HEK293 (cell line): ENCODE results near the gene CCNA2.

Experiments
- CTCF ChIA-PET: fragments of 350-600 bp; formaldehyde crosslinking; extraction: SDS; loops from one replicate; lab custom pipeline; 2021; ENCODE audit warnings: antibody characterized with exemption; lab: Yijun Ruan, JAX
- POLR2A ChIA-PET: fragments of 300-600 bp; formaldehyde crosslinking; extraction: SDS; loops from one replicate; lab custom pipeline; 2020; ENCODE audit warnings: antibody characterized with exemption, inconsistent platforms; lab: Yijun Ruan, JAX
- H3K27ac ChIP-seq: fragments of 200-500 bp; sonication (Bioruptor generic); 2 replicates; pipeline ENCODE4 v1.5.1; 2014; ENCODE audit warnings: low read depth, low read length, control low read depth, inconsistent platforms; ENCODE audit errors: extremely low read depth
- H3K36me3 ChIP-seq, 2 experiments: fragments of 200-500 bp in 1 of 2; sonication (Bioruptor generic) in 1 of 2; 1 replicate in 1 of 2; 2 replicates in 1 of 2; pipeline ENCODE4 v1.5.1; 2014 to 2017; ENCODE audit warnings: inconsistent platforms in 2 of 2, low read length in 2 of 2; ENCODE audit not compliant: control insufficient read depth in 2 of 2, insufficient read depth in 1 of 2
- H3K4me1 ChIP-seq: fragments of 200-500 bp; sonication (Bioruptor generic); 2 replicates; pipeline ENCODE4 v1.5.1; 2014; ENCODE audit warnings: mild to moderate bottlenecking, low read length, inconsistent platforms; ENCODE audit not compliant: control insufficient read depth, insufficient read depth
- H3K4me3 ChIP-seq: 2 replicates; pipeline ENCODE4 v1.5.1; 2011; ENCODE audit warnings: low read depth, mild to moderate bottlenecking, control low read depth, low read length, moderate library complexity
- H3K9me3 ChIP-seq: fragments of 200-500 bp; sonication (Bioruptor generic); 2 replicates; pipeline ENCODE4 v1.5.1; 2014; ENCODE audit warnings: low read depth, low read length, inconsistent platforms; ENCODE audit not compliant: control insufficient read depth, insufficient read depth
- BCL11A ChIP-seq: fragments of 450-650 bp; formaldehyde crosslinking; IDR thresholded peaks from 2 replicates; pipeline ENCODE4 v1.5.1; 2016; ENCODE audit warnings: low read depth, missing biosample characterization, missing genetic modification characterization
- OVOL3 ChIP-seq: fragments of 450-650 bp; formaldehyde crosslinking; IDR thresholded peaks from 2 replicates; pipeline ENCODE4 v1.5.1; 2016; ENCODE audit warnings: missing biosample characterization, missing genetic modification characterization
- RBAK ChIP-seq: fragments of 450-650 bp; formaldehyde crosslinking; IDR thresholded peaks from 2 replicates; pipeline ENCODE4 v1.5.1; 2016; ENCODE audit warnings: missing biosample characterization, missing genetic modification characterization
- SALL2 ChIP-seq: fragments of 450-650 bp; formaldehyde crosslinking; IDR thresholded peaks from 2 replicates; pipeline ENCODE4 v1.5.0; 2017; ENCODE audit warnings: missing biosample characterization, mild to moderate bottlenecking, missing genetic modification characterization, borderline replicate concordance
- SETDB1 ChIP-seq: IDR thresholded peaks from one replicate; pipeline ENCODE4 v1.6.1; 2017; ENCODE audit warnings: mild to moderate bottlenecking, low read length, moderate library complexity, mixed read lengths; ENCODE audit not compliant: insufficient read length
- ZBTB17 ChIP-seq: fragments of 450-650 bp; formaldehyde crosslinking; IDR thresholded peaks from 2 replicates; pipeline ENCODE4 v1.5.1; 2016; ENCODE audit warnings: missing biosample characterization, missing genetic modification characterization
- ZFP69B ChIP-seq: fragments of 450-650 bp; formaldehyde crosslinking; IDR thresholded peaks from 2 replicates; pipeline ENCODE4 v1.5.1; 2016; ENCODE audit warnings: missing biosample characterization, missing genetic modification characterization
- ZIC2 ChIP-seq: fragments of 450-650 bp; formaldehyde crosslinking; IDR thresholded peaks from 2 replicates; pipeline ENCODE4 v1.5.1; 2016; ENCODE audit warnings: missing biosample characterization, missing genetic modification characterization
- ZNF140 ChIP-seq: fragments of 450-650 bp; formaldehyde crosslinking; IDR thresholded peaks from 2 replicates; pipeline ENCODE4 v1.5.1; 2016; ENCODE audit warnings: missing biosample characterization, missing genetic modification characterization
- ZNF2 ChIP-seq: fragments of 450-650 bp; formaldehyde crosslinking; IDR thresholded peaks from 2 replicates; pipeline ENCODE4 v1.5.1; 2016; ENCODE audit warnings: missing biosample characterization, missing genetic modification characterization
- ZNF214 ChIP-seq: fragments of 450-650 bp; formaldehyde crosslinking; IDR thresholded peaks from 2 replicates; pipeline ENCODE4 v1.5.1; 2017; ENCODE audit warnings: missing biosample characterization, mild to moderate bottlenecking, missing genetic modification characterization, borderline replicate concordance
- ZNF221 ChIP-seq: fragments of 450-650 bp; formaldehyde crosslinking; IDR thresholded peaks from 2 replicates; pipeline ENCODE4 v1.5.1; 2017; ENCODE audit warnings: missing biosample characterization, missing genetic modification characterization, borderline replicate concordance
- ZNF266 ChIP-seq: fragments of 450-650 bp; formaldehyde crosslinking; IDR thresholded peaks from 2 replicates; pipeline ENCODE4 v1.5.1; 2016; ENCODE audit warnings: missing biosample characterization, missing genetic modification characterization, low read depth
- ZNF324 ChIP-seq: fragments of 450-650 bp; formaldehyde crosslinking; IDR thresholded peaks from 2 replicates; pipeline ENCODE4 v1.5.1; 2016; ENCODE audit warnings: missing biosample characterization, missing genetic modification characterization
- ZNF341 ChIP-seq: fragments of 450-650 bp; formaldehyde crosslinking; IDR thresholded peaks from 2 replicates; pipeline ENCODE4; 2016; ENCODE audit warnings: low read depth, missing biosample characterization, missing genetic modification characterization
- ZNF354C ChIP-seq: fragments of 450-650 bp; formaldehyde crosslinking; IDR thresholded peaks from 2 replicates; pipeline ENCODE4 v1.5.1; 2016; ENCODE audit warnings: missing biosample characterization, missing genetic modification characterization, low read depth, borderline replicate concordance
- ZNF664 ChIP-seq: fragments of 450-650 bp; formaldehyde crosslinking; IDR thresholded peaks from 2 replicates; pipeline ENCODE4 v1.5.1; 2016; ENCODE audit warnings: missing biosample characterization, missing genetic modification characterization
- ZNF747 ChIP-seq: fragments of 450-650 bp; formaldehyde crosslinking; IDR thresholded peaks from 2 replicates; pipeline ENCODE4 v1.5.1; 2016; ENCODE audit warnings: missing biosample characterization, missing genetic modification characterization
- TF ChIP-seq, protein P1 (sequence below): fragments of 450-650 bp; formaldehyde crosslinking; IDR thresholded peaks from 2 replicates; pipeline ENCODE4 v1.5.1; 2017; ENCODE audit warnings: missing biosample characterization, missing genetic modification characterization
- TF ChIP-seq, protein P2 (sequence below): fragments of 450-650 bp; formaldehyde crosslinking; IDR thresholded peaks from 2 replicates; pipeline ENCODE4 v1.5.1; 2016; ENCODE audit warnings: missing biosample characterization, missing genetic modification characterization
- TF ChIP-seq, protein P3 (sequence below): fragments of 450-650 bp; formaldehyde crosslinking; IDR thresholded peaks from 2 replicates; pipeline ENCODE4 v1.5.1; 2016; ENCODE audit warnings: missing biosample characterization, missing genetic modification characterization, borderline replicate concordance

The CCNA2 gene

DNA sequence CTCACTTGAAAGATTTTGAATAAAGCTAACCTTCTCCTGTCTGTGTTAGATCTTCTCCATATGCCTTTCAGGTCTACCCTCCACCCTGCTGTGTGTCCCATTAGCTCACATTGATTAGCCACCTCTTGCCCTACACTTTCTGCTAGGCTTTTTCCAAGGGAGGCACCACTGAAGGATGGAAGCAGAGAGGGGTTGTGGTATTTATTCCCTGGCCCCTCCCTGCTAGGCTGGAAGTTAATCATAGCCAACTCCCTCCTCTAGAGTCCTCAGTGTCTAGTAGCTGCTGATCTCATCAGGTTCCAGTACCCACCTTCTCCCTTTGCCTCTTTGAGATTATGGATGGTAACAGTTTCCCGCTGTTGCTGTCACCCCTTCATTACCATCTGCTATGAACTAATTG, 49.8 kb downstream of the CCNA2 start:
- no peaks in the 10 kb centered on the region for H3K4me1 ChIP-seq
- H3K36me3 ChIP-seq, result no peaks in the 10 kb centered on the region
- ChIA-PET CTCF (no interaction called here), POLR2A (no interaction called here)
- H3K9me3 ChIP-seq, result no peaks in the 10 kb centered on the region
- no peak overlapping the region for H3K27ac ChIP-seq
- H3K4me3 ChIP-seq, result no peak overlapping the region
- TF ChIP-seq ZBTB17, result peak; percentile 49; the same call in 1 of the 2 replicates
- TF ChIP-seq ZNF341 (tag by site-specific recombination), result 0 out of 2 replicates have a peak, but pooled peaks have one; percentile 16
- TF ChIP-seq ZNF747 (tag by site-specific recombination), result no peak
- TF ChIP-seq SETDB1, result no peak

DNA sequence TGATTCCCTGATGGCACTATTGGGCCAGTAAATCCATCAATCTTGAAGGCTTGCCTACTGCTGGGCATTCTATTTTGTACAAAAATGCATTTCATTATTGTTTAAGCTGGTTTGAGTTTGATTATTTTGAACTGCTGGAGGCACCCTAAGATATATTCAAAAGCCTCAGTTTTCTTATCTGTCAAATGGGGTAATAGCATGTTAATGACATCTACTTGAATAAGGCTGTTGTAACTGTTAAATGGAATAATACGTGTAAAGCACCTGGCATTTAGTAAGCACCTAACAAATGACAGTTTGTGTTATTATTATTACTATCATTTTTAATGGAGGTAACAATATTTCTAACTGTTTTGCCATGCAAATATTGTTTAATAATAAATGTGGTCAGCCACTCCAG, 51.8 kb downstream of the CCNA2 start:
- H3K36me3 ChIP-seq, result no peaks in the 10 kb centered on the region
- TF ChIP-seq RBAK (tag by site-specific recombination) (no peak), ZIC2 (tag by site-specific recombination) (no peak)
- no peak overlapping the region for H3K4me3 ChIP-seq
- CTCF ChIA-PET, result no interaction called here
- H3K4me1 ChIP-seq, result no peaks in the 10 kb centered on the region
- no peaks in the 10 kb centered on the region for H3K9me3 ChIP-seq
- POLR2A ChIA-PET, result no interaction called here
- no peak overlapping the region for H3K27ac ChIP-seq

DNA sequence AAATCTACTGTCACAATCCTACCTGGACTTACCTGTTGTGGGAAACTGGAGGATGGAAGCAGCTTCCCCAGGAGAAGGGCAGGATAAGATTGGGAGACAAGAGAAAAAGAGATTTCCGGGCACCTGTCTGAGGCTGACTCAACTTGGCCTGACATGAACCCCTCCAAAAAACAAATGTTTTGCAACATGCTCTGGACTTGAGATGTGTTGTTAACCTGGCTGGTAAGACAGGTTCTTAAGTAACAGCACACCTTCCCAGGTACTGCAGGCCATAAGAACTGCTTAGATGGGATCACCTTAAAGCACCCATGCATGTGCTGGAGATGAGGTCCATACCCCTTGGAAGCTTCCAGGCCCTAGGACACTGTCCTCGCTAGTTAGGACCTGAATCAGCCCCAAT, 54.3 kb downstream of the CCNA2 start:
- Histone ChIP-seq H3K36me3 (no peaks in the 10 kb centered on the region), H3K27ac (no peak overlapping the region), H3K9me3 (no peaks in the 10 kb centered on the region), H3K4me1 (no peaks in the 10 kb centered on the region), H3K4me3 (no peak overlapping the region)
- POLR2A ChIA-PET, result no interaction called here
- CTCF ChIA-PET, result no interaction called here
- TF ChIP-seq ZNF354C (tag by site-specific recombination) (no peak), ZNF2 (tag by site-specific recombination) (no peak), ZNF221 (tag by site-specific recombination) (no peak), SALL2 (tag by site-specific recombination) (no peak), ZNF266 (no peak), ZNF664 (tag by site-specific recombination) (no peak), OVOL3 (tag by site-specific recombination) (no peak), ZNF140 (tag by site-specific recombination) (no peak), BCL11A (tag by site-specific recombination) (no peak), ZNF214 (tag by site-specific recombination) (no peak), ZNF324 (tag by site-specific recombination) (no peak), ZFP69B (tag by site-specific recombination) (no peak)
- TF ChIP-seq, protein P1, sequence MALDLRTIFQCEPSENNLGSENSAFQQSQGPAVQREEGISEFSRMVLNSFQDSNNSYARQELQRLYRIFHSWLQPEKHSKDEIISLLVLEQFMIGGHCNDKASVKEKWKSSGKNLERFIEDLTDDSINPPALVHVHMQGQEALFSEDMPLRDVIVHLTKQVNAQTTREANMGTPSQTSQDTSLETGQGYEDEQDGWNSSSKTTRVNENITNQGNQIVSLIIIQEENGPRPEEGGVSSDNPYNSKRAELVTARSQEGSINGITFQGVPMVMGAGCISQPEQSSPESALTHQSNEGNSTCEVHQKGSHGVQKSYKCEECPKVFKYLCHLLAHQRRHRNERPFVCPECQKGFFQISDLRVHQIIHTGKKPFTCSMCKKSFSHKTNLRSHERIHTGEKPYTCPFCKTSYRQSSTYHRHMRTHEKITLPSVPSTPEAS (tag by site-specific recombination), result no peak
- TF ChIP-seq, protein P2, sequence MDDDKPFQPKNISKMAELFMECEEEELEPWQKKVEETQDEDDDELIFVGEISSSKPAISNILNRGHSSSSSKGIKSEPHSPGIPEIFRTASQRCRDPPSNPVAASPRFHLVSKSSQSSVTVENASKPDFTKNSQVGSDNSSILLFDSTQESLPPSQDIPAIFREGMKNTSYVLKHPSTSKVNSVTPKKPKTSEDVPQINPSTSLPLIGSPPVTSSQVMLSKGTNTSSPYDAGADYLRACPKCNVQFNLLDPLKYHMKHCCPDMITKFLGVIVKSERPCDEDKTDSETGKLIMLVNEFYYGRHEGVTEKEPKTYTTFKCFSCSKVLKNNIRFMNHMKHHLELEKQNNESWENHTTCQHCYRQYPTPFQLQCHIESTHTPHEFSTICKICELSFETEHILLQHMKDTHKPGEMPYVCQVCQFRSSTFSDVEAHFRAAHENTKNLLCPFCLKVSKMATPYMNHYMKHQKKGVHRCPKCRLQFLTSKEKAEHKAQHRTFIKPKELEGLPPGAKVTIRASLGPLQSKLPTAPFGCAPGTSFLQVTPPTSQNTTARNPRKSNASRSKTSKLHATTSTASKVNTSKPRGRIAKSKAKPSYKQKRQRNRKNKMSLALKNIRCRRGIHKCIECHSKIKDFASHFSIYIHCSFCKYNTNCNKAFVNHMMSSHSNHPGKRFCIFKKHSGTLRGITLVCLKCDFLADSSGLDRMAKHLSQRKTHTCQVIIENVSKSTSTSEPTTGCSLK (tag by site-specific recombination), result no peak
- TF ChIP-seq, protein P3, sequence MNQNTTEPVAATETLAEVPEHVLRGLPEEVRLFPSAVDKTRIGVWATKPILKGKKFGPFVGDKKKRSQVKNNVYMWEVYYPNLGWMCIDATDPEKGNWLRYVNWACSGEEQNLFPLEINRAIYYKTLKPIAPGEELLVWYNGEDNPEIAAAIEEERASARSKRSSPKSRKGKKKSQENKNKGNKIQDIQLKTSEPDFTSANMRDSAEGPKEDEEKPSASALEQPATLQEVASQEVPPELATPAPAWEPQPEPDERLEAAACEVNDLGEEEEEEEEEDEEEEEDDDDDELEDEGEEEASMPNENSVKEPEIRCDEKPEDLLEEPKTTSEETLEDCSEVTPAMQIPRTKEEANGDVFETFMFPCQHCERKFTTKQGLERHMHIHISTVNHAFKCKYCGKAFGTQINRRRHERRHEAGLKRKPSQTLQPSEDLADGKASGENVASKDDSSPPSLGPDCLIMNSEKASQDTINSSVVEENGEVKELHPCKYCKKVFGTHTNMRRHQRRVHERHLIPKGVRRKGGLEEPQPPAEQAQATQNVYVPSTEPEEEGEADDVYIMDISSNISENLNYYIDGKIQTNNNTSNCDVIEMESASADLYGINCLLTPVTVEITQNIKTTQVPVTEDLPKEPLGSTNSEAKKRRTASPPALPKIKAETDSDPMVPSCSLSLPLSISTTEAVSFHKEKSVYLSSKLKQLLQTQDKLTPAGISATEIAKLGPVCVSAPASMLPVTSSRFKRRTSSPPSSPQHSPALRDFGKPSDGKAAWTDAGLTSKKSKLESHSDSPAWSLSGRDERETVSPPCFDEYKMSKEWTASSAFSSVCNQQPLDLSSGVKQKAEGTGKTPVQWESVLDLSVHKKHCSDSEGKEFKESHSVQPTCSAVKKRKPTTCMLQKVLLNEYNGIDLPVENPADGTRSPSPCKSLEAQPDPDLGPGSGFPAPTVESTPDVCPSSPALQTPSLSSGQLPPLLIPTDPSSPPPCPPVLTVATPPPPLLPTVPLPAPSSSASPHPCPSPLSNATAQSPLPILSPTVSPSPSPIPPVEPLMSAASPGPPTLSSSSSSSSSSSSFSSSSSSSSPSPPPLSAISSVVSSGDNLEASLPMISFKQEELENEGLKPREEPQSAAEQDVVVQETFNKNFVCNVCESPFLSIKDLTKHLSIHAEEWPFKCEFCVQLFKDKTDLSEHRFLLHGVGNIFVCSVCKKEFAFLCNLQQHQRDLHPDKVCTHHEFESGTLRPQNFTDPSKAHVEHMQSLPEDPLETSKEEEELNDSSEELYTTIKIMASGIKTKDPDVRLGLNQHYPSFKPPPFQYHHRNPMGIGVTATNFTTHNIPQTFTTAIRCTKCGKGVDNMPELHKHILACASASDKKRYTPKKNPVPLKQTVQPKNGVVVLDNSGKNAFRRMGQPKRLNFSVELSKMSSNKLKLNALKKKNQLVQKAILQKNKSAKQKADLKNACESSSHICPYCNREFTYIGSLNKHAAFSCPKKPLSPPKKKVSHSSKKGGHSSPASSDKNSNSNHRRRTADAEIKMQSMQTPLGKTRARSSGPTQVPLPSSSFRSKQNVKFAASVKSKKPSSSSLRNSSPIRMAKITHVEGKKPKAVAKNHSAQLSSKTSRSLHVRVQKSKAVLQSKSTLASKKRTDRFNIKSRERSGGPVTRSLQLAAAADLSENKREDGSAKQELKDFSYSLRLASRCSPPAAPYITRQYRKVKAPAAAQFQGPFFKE (tag by site-specific recombination), result no peak
- TF ChIP-seq, all 188 proteins: peak for 0
